ENCODE results near the gene VSIG2. TPM values are rescaled to one million over a fixed set of nuclear protein-coding genes. Genes with fewer than 3 reads are reported as not detected.
"Not testable (repeated sequence)": the region's sequence is repeated elsewhere in the genome, so short reads cannot be mapped to it uniquely, and the experiment has no call there.

Gene VSIG2
- total and polyA plus RNA-seq, 2 of the 4 experiments (the other 2 are of a cell fraction), result not detected

GRCh38 chr11:124776865-124777645 is 25.0 kb upstream of the VSIG2 start:
- H2BK15ac ChIP-seq (ENCODE audit: low read depth, low read length), result no peak overlapping the region
- H3K9ac ChIP-seq (ENCODE audit: low read depth, low read length), result no peak overlapping the region
- H3K4me1 ChIP-seq (ENCODE audit: control insufficient read depth, insufficient read depth, low read length), result peaks cover 2% of the 10 kb centered on the region; the same call in 1 of the 2 replicates
- no peak overlapping the region for H2BK20ac ChIP-seq (ENCODE audit: low read depth, low read length)
- ATAC-seq (ENCODE audit: low read depth) (no peak), DNase-seq (no peak)
- intact Hi-C loops (cut with micrococcal nuclease) (no loop called here), dilution Hi-C loops (cut with HindIII; ENCODE audit: low sequenced_read_pairs, unreplicated experiment) (no loop called here), in situ Hi-C loops (cut with MboI; ENCODE audit: low sequenced_read_pairs) (no loop called here)
- peaks cover 4% of the 10 kb centered on the region; the same call in 1 of the 2 replicates for H3K36me3 ChIP-seq (ENCODE audit: control insufficient read depth, insufficient read depth, low read length)
- ChIA-PET POLR2A (ENCODE audit: unreplicated experiment) (no interaction called here), CTCF (interaction anchor here (1.4 kb wide), 1 partner anchor 16 kb away, joined by 4 read pairs; no protein-coding TSS in a partner anchor)
- H4K20me1 ChIP-seq (ENCODE audit: insufficient read depth, low read length), result peaks cover 10% of the 10 kb centered on the region; the same call in 1 of the 2 replicates
- no peak overlapping the region for H3K4me2 ChIP-seq (ENCODE audit: low read depth, low read length)
- no peak overlapping the region for H4K91ac ChIP-seq (ENCODE audit: insufficient read depth, low read depth, low read length)
- 0 out of 2 replicates have a peak, but pooled peaks cover 7% of the 10 kb centered on the region for H3K9me1 ChIP-seq (ENCODE audit: insufficient read depth, low read length)
- H3K9me3 ChIP-seq (ENCODE audit: control insufficient read depth, insufficient read depth, low read length), result no peaks in the 10 kb centered on the region
- H3K79me1 ChIP-seq (ENCODE audit: low read depth in 1 of 2, low read length in 2 of 2), result peaks cover 24 to 32% of the 10 kb centered on the region in 2 experiments
- no TSS peak for BruUV-seq (replicated peaks)
- no peak overlapping the region for H2BK5ac ChIP-seq (ENCODE audit: low read depth, low read length, poor library complexity, severe bottlenecking)
- no peak overlapping the region for H4K8ac ChIP-seq (ENCODE audit: low read depth in 2 of 2, low read length in 2 of 2)
- no peak overlapping the region for H3K23ac ChIP-seq (ENCODE audit: low read depth, low read length)
- no peaks in the 10 kb centered on the region for H3K27me3 ChIP-seq (ENCODE audit: control insufficient read depth, insufficient read depth, low read length)
- H3K4ac ChIP-seq (ENCODE audit: low read depth, low read length), result no peak overlapping the region
- no peak overlapping the region for H2BK120ac ChIP-seq (ENCODE audit: low read depth, low read length)
- H3K14ac ChIP-seq (replicated peaks; ENCODE audit: low read depth, low read length), result no peak overlapping the region
- H3K27ac ChIP-seq (ENCODE audit: insufficient read depth, low read length), result no peak overlapping the region
- no peak overlapping the region for H2AFZ ChIP-seq (replicated peaks; ENCODE audit: low read length, poor library complexity)
- whole genome bisulfite sequencing, 2 experiments (ENCODE audit: extremely low coverage in 2 of 2, insufficient read length in 1 of 2), result 93% methylated on average over 3 of the region's 7 CpGs; no CpG with 5 or more reads in 1 of the 2 experiments
- H4K5ac ChIP-seq (ENCODE audit: low read depth, low read length), result no peak overlapping the region
- TF ChIP-seq ELK1 (IDR thresholded peaks at IDR 0.05; ENCODE audit: borderline replicate concordance, low read depth, low read length) (no peak), RCOR1 (IDR thresholded peaks at IDR 0.05; ENCODE audit: insufficient replicate concordance, low read length) (no peak), USF2 (IDR thresholded peaks at IDR 0.05; ENCODE audit: low read depth, low read length) (no peak), POLR2A (IDR thresholded peaks at IDR 0.05; ENCODE audit: low read depth, low read length) (no peak), CEBPB (IDR thresholded peaks at IDR 0.05; ENCODE audit: low read depth, low read length) (no peak)
- no peak overlapping the region for H3K4me3 ChIP-seq (ENCODE audit: insufficient read depth, low read depth, low read length)
- H3K18ac ChIP-seq (ENCODE audit: low read depth, low read length), result no peak overlapping the region
- no peak overlapping the region for H2AK9ac ChIP-seq (replicated peaks; ENCODE audit: low read depth, low read length, poor library complexity)
- H3K56ac ChIP-seq (ENCODE audit: extremely low read depth, insufficient read depth, low read length), result no peak overlapping the region
- no peak overlapping the region for H2AK5ac ChIP-seq (ENCODE audit: low read depth, low read length)

GRCh38 chr11:124770959-124771358 is 18.9 kb upstream of the VSIG2 start:
- CTCF ChIA-PET, result interaction anchor here (1.5 kb wide), 1 partner anchor 27 kb away, joined by 5 read pairs; no protein-coding TSS in a partner anchor
- H4K20me1 ChIP-seq (ENCODE audit: insufficient read depth, low read length); DNase-seq; H2BK15ac ChIP-seq (ENCODE audit: low read depth, low read length); H2AK5ac ChIP-seq (ENCODE audit: low read depth, low read length); H3K56ac ChIP-seq (ENCODE audit: extremely low read depth, insufficient read depth, low read length); ATAC-seq (ENCODE audit: low read depth); in situ Hi-C loops (cut with MboI; ENCODE audit: low sequenced_read_pairs); H2BK20ac ChIP-seq (ENCODE audit: low read depth, low read length); intact Hi-C loops (cut with micrococcal nuclease); H2BK5ac ChIP-seq (ENCODE audit: low read depth, low read length, poor library complexity, severe bottlenecking); H2AFZ ChIP-seq (replicated peaks; ENCODE audit: low read length, poor library complexity); H3K4me3 ChIP-seq (ENCODE audit: insufficient read depth, low read depth, low read length); H3K27me3 ChIP-seq (ENCODE audit: control insufficient read depth, insufficient read depth, low read length); H4K91ac ChIP-seq (ENCODE audit: insufficient read depth, low read depth, low read length); H3K9ac ChIP-seq (ENCODE audit: low read depth, low read length); H3K23ac ChIP-seq (ENCODE audit: low read depth, low read length); H4K8ac ChIP-seq (ENCODE audit: low read depth in 2 of 2, low read length in 2 of 2); dilution Hi-C loops (cut with HindIII; ENCODE audit: low sequenced_read_pairs, unreplicated experiment); H4K5ac ChIP-seq (ENCODE audit: low read depth, low read length); H3K4me2 ChIP-seq (ENCODE audit: low read depth, low read length); H3K4me1 ChIP-seq (ENCODE audit: control insufficient read depth, insufficient read depth, low read length); H2BK120ac ChIP-seq (ENCODE audit: low read depth, low read length); H3K27ac ChIP-seq (ENCODE audit: insufficient read depth, low read length); H3K18ac ChIP-seq (ENCODE audit: low read depth, low read length); H3K9me3 ChIP-seq (ENCODE audit: control insufficient read depth, insufficient read depth, low read length); H3K9me1 ChIP-seq (ENCODE audit: insufficient read depth, low read length); H2AK9ac ChIP-seq (replicated peaks; ENCODE audit: low read depth, low read length, poor library complexity); H3K14ac ChIP-seq (replicated peaks; ENCODE audit: low read depth, low read length); BruUV-seq (replicated peaks); POLR2A ChIA-PET (ENCODE audit: unreplicated experiment); H3K4ac ChIP-seq (ENCODE audit: low read depth, low read length): not testable (repeated sequence)
- H3K79me1 ChIP-seq (ENCODE audit: low read depth in 1 of 2, low read length in 2 of 2), result peaks cover 6 to 23% of the 10 kb centered on the region in 2 experiments
- H3K36me3 ChIP-seq (ENCODE audit: control insufficient read depth, insufficient read depth, low read length), result peaks cover 12% of the 10 kb centered on the region
- 100% methylated on average over 1 of the region's 6 CpGs; no CpG with 5 or more reads in 1 of the 2 experiments for WGBS, 2 experiments (ENCODE audit: extremely low coverage in 2 of 2, insufficient read length in 1 of 2)

Data from IMR-90 (cell line).